GM12801 (cell line): ENCODE measurements around the gene ABCD2.

ENCODE experiments used
- CTCF ChIP-seq: IDR thresholded peaks from one replicate; pipeline ENCODE4 v1.5.1; 2011; ENCODE audit warnings: control low read depth; ENCODE audit not compliant: insufficient read length; ENCODE audit errors: extremely low read depth

ABCD2 gene

GRCh38 chr12:39533951-39534350, 85.7 kb downstream of the ABCD2 start:
- no peak for TF ChIP-seq CTCF

- TF ChIP-seq CTCF = no peak
Measured at GRCh38 chr12:39532448-39532847, 87.2 kb downstream of the ABCD2 start.

GRCh38 chr12:39526974-39527373, 92.6 kb downstream of the ABCD2 start:
- TF ChIP-seq CTCF = no peak

GRCh38 chr12:39510001-39510400, 109.6 kb downstream of the ABCD2 start:
- no peak for TF ChIP-seq CTCF

GRCh38 chr12:39505554-39505953, 114.0 kb downstream of the ABCD2 start:
- TF ChIP-seq CTCF = no peak

- TF ChIP-seq CTCF = no peak
Measured at GRCh38 chr12:39505023-39505422, 114.6 kb downstream of the ABCD2 start.

GRCh38 chr12:39503439-39503838, 116.2 kb downstream of the ABCD2 start:
- TF ChIP-seq CTCF = no peak

GRCh38 chr12:39502726-39503125, 116.9 kb downstream of the ABCD2 start:
- no peak for TF ChIP-seq CTCF
